Fibroblast of lung (primary cell): ENCODE measurements around the gene EPS8L1. TPM values are rescaled to one million over a fixed set of nuclear protein-coding genes. Genes with fewer than 3 reads are reported as not detected.

Source experiments
- DNase-seq, 2 donors: peaks; one replicate each; pipeline versions ENCODE4 v3.0.0 to v3.0.0-alpha.2; 2010; ENCODE audit warnings: low read depth in 2 of 2
- H2AFZ ChIP-seq: 2 replicates; pipeline ENCODE4 v1.5.1; 2012; ENCODE audit warnings: low read length, control low read depth, inconsistent platforms
- H3K27ac ChIP-seq: 2 replicates; pipeline ENCODE4 v1.5.1; 2011; ENCODE audit warnings: low read length, control low read depth; ENCODE audit not compliant: insufficient read depth
- H3K27me3 ChIP-seq: 2 replicates; pipeline ENCODE4 v1.5.1; 2011; ENCODE audit warnings: mild to moderate bottlenecking, low read length; ENCODE audit not compliant: control insufficient read depth, insufficient read depth
- H3K36me3 ChIP-seq: 2 replicates; pipeline ENCODE4 v1.5.1; 2011; ENCODE audit warnings: low read length; ENCODE audit not compliant: control insufficient read depth, insufficient read depth
- H3K4me1 ChIP-seq: 2 replicates; pipeline ENCODE4 v1.5.1; 2011; ENCODE audit warnings: low read length; ENCODE audit not compliant: control insufficient read depth, insufficient read depth; ENCODE audit errors: extremely low read depth
- H3K4me2 ChIP-seq: 2 replicates; pipeline ENCODE4 v1.5.1; 2011; ENCODE audit warnings: low read length, control low read depth; ENCODE audit not compliant: insufficient read depth; ENCODE audit errors: extremely low read depth
- H3K4me3 ChIP-seq, 4 experiments: fragments of 200-600 bp in 1 of 4; sonication (generic) in 1 of 4; replicated peaks in 1 of 4; 2 replicates each; pipeline ENCODE4 v1.5.1; 2011 to 2016; ENCODE audit warnings: low read length in 4 of 4, low read depth in 3 of 4, mild to moderate bottlenecking in 3 of 4, control low read depth in 2 of 4, inconsistent platforms in 1 of 4, mixed read lengths in 1 of 4; ENCODE audit not compliant: insufficient read depth in 1 of 4; ENCODE audit errors: control extremely low read depth in 1 of 4
- H3K79me2 ChIP-seq: 2 replicates; pipeline ENCODE4 v1.5.1; 2012; ENCODE audit warnings: mild to moderate bottlenecking, low read length, inconsistent platforms; ENCODE audit not compliant: control insufficient read depth, insufficient read depth
- H3K9ac ChIP-seq: 2 replicates; pipeline ENCODE4 v1.5.1; 2011; ENCODE audit warnings: mild to moderate bottlenecking, low read length, control low read depth; ENCODE audit not compliant: insufficient read depth
- H3K9me3 ChIP-seq: 2 replicates; pipeline ENCODE4 v1.5.1; 2012; ENCODE audit warnings: low read depth, low read length; ENCODE audit not compliant: control insufficient read depth, insufficient read depth
- H4K20me1 ChIP-seq: 2 replicates; pipeline ENCODE4 v1.5.1; 2011; ENCODE audit warnings: low read length; ENCODE audit not compliant: control insufficient read depth, insufficient read depth; ENCODE audit errors: extremely low read depth
- CTCF ChIP-seq, 2 donors: IDR thresholded peaks in 1 of 2; conservative IDR thresholded peaks in 1 of 2; 1 replicate in 1 of 2; 2 replicates in 1 of 2; pipeline ENCODE4 v1.5.1; 2011 to 2012; ENCODE audit warnings: low read length in 2 of 2, control low read depth in 1 of 2, inconsistent platforms in 1 of 2, low read depth in 1 of 2, mild to moderate bottlenecking in 1 of 2
- EZH2 ChIP-seq: IDR thresholded peaks from 2 replicates; pipeline ENCODE4 v1.5.1; 2012; ENCODE audit warnings: low read length, control low read depth, mild to moderate bottlenecking; ENCODE audit errors: missing control alignments
- polyA plus RNA-seq, 2 donors: library from polyadenylated mRNA; depleted of rRNA in 1 of 2; stranded (reverse) in 1 of 2; unstranded in 1 of 2; fragments of >200 nt; gene quantifications; 2 replicates each; pipeline ENCODE4 v1.2.1, GENCODE V29; 2011 to 2012; ENCODE audit warnings: missing spikeins in 1 of 2
- total RNA-seq: library from RNA; depleted of rRNA; stranded (reverse); fragments of >200 nt; gene quantifications from 2 replicates; pipeline ENCODE4 v1.2.1, GENCODE V29; 2014

The EPS8L1 gene
- total and polyA plus RNA-seq, 2 donors (not counting 1 experiment from before 2014, with no cell fraction given) = 0.17 to 1.9 TPM

GRCh38 chr19:55079400-55080038, 3.9 kb downstream of the EPS8L1 start:
- no peak overlapping the region for H2AFZ ChIP-seq
- no peak overlapping the region for H3K4me2 ChIP-seq
- no peaks in the 10 kb centered on the region for H4K20me1 ChIP-seq
- H3K4me1 ChIP-seq = no peaks in the 10 kb centered on the region
- no peaks in the 10 kb centered on the region for H3K36me3 ChIP-seq
- TF ChIP-seq EZH2 (no peak), CTCF (conservative IDR thresholded peaks at IDR 0.05 in 1 of 2, IDR thresholded peaks at IDR 0.05 in 1 of 2; ENCODE audit: low read depth in 1 of 2, low read length in 2 of 2) (no peak)
- no peaks in the 10 kb centered on the region for H3K79me2 ChIP-seq
- H3K9ac ChIP-seq = no peak overlapping the region
- no peak overlapping the region for H3K27ac ChIP-seq
- peaks cover 22% of the 10 kb centered on the region for H3K27me3 ChIP-seq
- H3K4me3 ChIP-seq = no peak overlapping the region
- H3K9me3 ChIP-seq = no peaks in the 10 kb centered on the region
- DNase-seq = no peak

DNA sequence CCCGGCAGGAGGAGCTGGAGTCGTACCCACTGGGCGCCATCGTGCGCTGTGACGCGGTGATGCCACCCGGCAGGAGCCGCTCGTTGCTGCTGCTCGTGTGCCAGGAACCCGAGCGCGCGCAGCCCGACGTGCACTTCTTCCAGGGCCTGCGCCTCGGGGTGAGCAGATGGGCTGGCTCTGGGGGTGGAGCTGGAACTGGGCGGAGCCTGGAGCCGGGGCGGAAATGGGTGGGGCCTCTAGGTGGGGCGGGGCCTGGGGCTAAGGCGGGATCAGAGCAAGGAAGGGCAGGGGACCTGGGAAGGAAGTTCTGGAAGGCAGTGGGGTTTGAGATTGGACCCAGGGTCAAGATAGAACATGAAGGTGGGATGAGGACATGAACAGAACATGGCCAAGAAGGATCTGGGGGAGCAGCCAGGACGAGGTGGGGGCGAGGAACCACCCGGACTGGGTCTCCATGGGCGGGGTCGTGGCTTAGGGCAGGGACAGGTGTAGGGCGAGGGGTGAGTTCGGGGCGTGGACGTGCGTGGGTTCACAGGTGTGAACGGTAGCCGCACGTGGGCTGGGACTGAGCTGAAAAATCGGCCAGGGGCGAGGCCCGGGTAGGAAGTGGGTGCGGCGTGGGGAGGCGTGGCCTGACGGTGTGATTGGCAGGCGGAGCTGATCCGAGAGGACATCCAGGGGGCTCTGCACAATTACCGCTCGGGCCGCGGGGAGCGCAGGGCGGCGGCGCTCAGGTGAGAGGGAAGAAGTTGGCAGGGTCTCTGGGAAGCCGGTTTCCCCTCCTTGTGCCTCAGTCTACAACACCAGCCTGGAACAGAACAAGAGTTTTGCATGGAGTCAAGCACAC, 4.7 kb downstream of the EPS8L1 start:
- no peaks in the 10 kb centered on the region for H4K20me1 ChIP-seq
- peak; percentile 47 to 59 for DNase-seq
- H3K79me2 ChIP-seq = no peaks in the 10 kb centered on the region
- no peak overlapping the region for H3K27ac ChIP-seq
- H2AFZ ChIP-seq = peak overlapping the region; percentile 43
- H3K4me2 ChIP-seq = peak overlapping the region; percentile 42
- H3K4me1 ChIP-seq = no peaks in the 10 kb centered on the region
- no peaks in the 10 kb centered on the region for H3K9me3 ChIP-seq
- TF ChIP-seq CTCF (conservative IDR thresholded peaks at IDR 0.05 in 1 of 2, IDR thresholded peaks at IDR 0.05 in 1 of 2; ENCODE audit: low read depth in 1 of 2, low read length in 2 of 2) (no peak), EZH2 (peak; percentile 58)
- no peaks in the 10 kb centered on the region for H3K36me3 ChIP-seq
- no peak overlapping the region for H3K9ac ChIP-seq
- H3K27me3 ChIP-seq = peaks cover 24% of the 10 kb centered on the region
- peak overlapping the region in 2 of 4 experiments; percentile 48 to 52 for H3K4me3 ChIP-seq

DNA sequence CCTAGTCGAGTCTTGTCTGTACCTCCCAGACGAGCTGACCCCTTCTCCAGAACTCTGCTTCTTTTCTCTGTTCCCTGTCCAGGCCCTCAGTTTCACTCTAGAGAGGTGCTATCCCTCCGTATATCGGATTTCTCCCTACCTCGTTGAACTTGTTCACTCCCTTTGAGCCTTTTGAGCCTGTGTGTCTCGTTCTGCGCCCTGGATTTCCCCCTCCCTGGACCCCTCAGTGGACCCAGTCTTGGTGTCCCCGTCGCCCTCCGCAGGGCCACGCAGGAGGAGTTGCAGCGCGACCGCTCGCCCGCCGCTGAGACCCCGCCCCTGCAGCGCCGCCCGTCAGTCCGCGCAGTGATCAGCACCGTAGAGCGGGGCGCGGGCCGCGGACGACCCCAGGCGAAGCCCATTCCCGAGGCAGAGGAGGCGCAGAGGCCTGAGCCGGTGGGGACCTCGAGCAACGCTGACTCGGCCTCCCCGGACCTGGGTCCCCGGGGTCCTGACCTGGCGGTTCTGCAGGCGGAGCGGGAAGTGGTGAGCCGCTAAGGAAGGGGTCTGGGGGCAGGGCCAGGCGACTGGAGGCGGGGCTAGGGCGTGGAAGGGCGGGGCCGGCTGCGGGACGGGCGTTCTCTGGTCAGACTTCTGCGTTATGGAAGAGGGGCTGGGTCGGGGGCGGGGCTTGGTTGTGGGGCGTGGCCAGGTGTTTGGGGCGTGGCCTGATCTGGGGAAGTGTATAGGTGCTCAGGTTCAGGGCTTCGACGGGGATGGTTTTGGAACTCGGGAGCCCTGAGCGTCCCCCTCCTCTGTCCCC, 5.5 kb downstream of the EPS8L1 start:
- H3K36me3 ChIP-seq = no peaks in the 10 kb centered on the region
- H3K4me2 ChIP-seq = peak overlapping the region; percentile 49
- DNase-seq = peak; percentile 45 to 53
- H3K79me2 ChIP-seq = no peaks in the 10 kb centered on the region
- no peaks in the 10 kb centered on the region for H3K9me3 ChIP-seq
- H2AFZ ChIP-seq = no peak overlapping the region
- peaks cover 31% of the 10 kb centered on the region for H3K27me3 ChIP-seq
- TF ChIP-seq EZH2 = peak; percentile 4
- no peak for TF ChIP-seq CTCF (conservative IDR thresholded peaks at IDR 0.05 in 1 of 2, IDR thresholded peaks at IDR 0.05 in 1 of 2; ENCODE audit: low read depth in 1 of 2, low read length in 2 of 2)
- H3K4me1 ChIP-seq = no peaks in the 10 kb centered on the region
- H3K9ac ChIP-seq = no peak overlapping the region
- peaks cover 2% of the 10 kb centered on the region for H4K20me1 ChIP-seq
- no peak overlapping the region for H3K27ac ChIP-seq
- peak overlapping the region; percentile 2 to 52 (median 42) for H3K4me3 ChIP-seq
